Neural progenitor cell (in vitro differentiated cells): ENCODE data around the gene RHBDD1. TPM values are rescaled to one million over a fixed set of nuclear protein-coding genes. Genes with fewer than 3 reads are reported as not detected.

Source experiments
- DNase-seq: peaks from one replicate; pipeline ENCODE4 v3.0.0-alpha.2; 2016; ENCODE audit warnings: low spot score
- H2AFZ ChIP-seq: fragments of 200-600 bp; sonication (generic); replicated peaks from 2 replicates; pipeline ENCODE4 v1.6.1; 2016; ENCODE audit warnings: antibody characterized with exemption
- H3F3A ChIP-seq: fragments of 200-600 bp; sonication (generic); 2 replicates; pipeline ENCODE4 v1.6.1; 2016; ENCODE audit warnings: antibody characterized with exemption, low read depth
- H3K27ac ChIP-seq: fragments of 200-600 bp; sonication (generic); 2 replicates; pipeline ENCODE4 v1.5.1; 2016; ENCODE audit warnings: mild to moderate bottlenecking
- H3K27me3 ChIP-seq: fragments of 200-600 bp; sonication (generic); 2 replicates; pipeline ENCODE4 v1.6.1; 2016; ENCODE audit warnings: mild to moderate bottlenecking, moderate library complexity
- H3K36me3 ChIP-seq: fragments of 200-600 bp; sonication (generic); 2 replicates; pipeline ENCODE4 v1.5.1; 2016
- H3K4me1 ChIP-seq: fragments of 200-600 bp; sonication (generic); 2 replicates; pipeline ENCODE4 v1.6.1; 2016; ENCODE audit warnings: mixed run types
- H3K4me2 ChIP-seq: fragments of 200-600 bp; sonication (generic); 2 replicates; pipeline ENCODE4 v1.6.1; 2016
- H3K4me3 ChIP-seq: fragments of 200-600 bp; sonication (generic); 2 replicates; pipeline ENCODE4 v1.5.1; 2016
- H3K79me2 ChIP-seq: fragments of 200-600 bp; sonication (generic); 2 replicates; pipeline ENCODE4 v1.6.1; 2016; ENCODE audit warnings: low read depth
- H3K9ac ChIP-seq: fragments of 200-600 bp; sonication (generic); 2 replicates; pipeline ENCODE4 v1.6.1; 2016
- H3K9me3 ChIP-seq: fragments of 200-600 bp; sonication (generic); 2 replicates; pipeline ENCODE4 v1.5.1; 2016; ENCODE audit warnings: low read depth
- H4K20me1 ChIP-seq: fragments of 200-600 bp; sonication (generic); 2 replicates; pipeline ENCODE4 v1.6.1; 2016; ENCODE audit warnings: low read depth
- H3K27ac Mint-ChIP-seq: 3 replicates; pipeline ENCODE4 v1.8.0; 2021; ENCODE audit warnings: mixed read lengths
- H3K27me3 Mint-ChIP-seq: 2 replicates; pipeline ENCODE4 v1.8.0; 2022; ENCODE audit warnings: low read depth, mild to moderate bottlenecking, inconsistent platforms, moderate library complexity, mixed read lengths; ENCODE audit not compliant: insufficient read depth
- H3K36me3 Mint-ChIP-seq: 3 replicates; pipeline ENCODE4 v1.8.0; 2021; ENCODE audit warnings: mixed read lengths
- H3K4me1 Mint-ChIP-seq: 3 replicates; pipeline ENCODE4 v1.8.0; 2021; ENCODE audit warnings: mixed read lengths
- H3K4me3 Mint-ChIP-seq: 3 replicates; pipeline ENCODE4 v1.8.0; 2021; ENCODE audit warnings: mild to moderate bottlenecking, moderate library complexity, mixed read lengths
- H3K9me3 Mint-ChIP-seq: 3 replicates; pipeline ENCODE4 v1.8.0; 2020; ENCODE audit warnings: mixed read lengths
- CTCF ChIP-seq: fragments of 200-600 bp; sonication (generic); IDR thresholded peaks from 2 replicates; pipeline ENCODE4 v1.5.1; 2017; ENCODE audit warnings: antibody characterized with exemption, mild to moderate bottlenecking
- EZH2 ChIP-seq: fragments of 200-600 bp; sonication (generic); IDR thresholded peaks from 2 replicates; pipeline ENCODE4 v1.6.1; 2017; ENCODE audit warnings: antibody characterized with exemption, mild to moderate bottlenecking, moderate library complexity
- EZH2phosphoT487 ChIP-seq: fragments of 200-600 bp; sonication (generic); IDR thresholded peaks from 2 replicates; pipeline ENCODE4 v1.6.1; 2017; ENCODE audit warnings: antibody characterized with exemption
- total RNA-seq: library from RNA; depleted of rRNA; stranded (reverse); fragments of >200 nt; gene quantifications from 2 replicates; pipeline ENCODE4 v1.2.3, GENCODE V29; 2015; ENCODE audit warnings: low replicate concordance

RHBDD1 gene
- total RNA-seq, 1 donor from 2014 or later, result 15.1 TPM

GRCh38 chr2:227029426-227030105 lies 193.7 kb downstream of the RHBDD1 start:
- no peaks in the 10 kb centered on the region for H3K36me3 ChIP-seq
- H3K4me3 Mint-ChIP-seq, result no peak overlapping the region
- no peaks in the 10 kb centered on the region for H3K4me1 ChIP-seq
- H2AFZ ChIP-seq, result no peak overlapping the region
- H3K9me3 Mint-ChIP-seq, result no peaks in the 10 kb centered on the region
- no peaks in the 10 kb centered on the region for H3K27me3 Mint-ChIP-seq
- H3F3A ChIP-seq, result no peaks in the 10 kb centered on the region
- no peak for DNase-seq
- TF ChIP-seq EZH2phosphoT487 (no peak), CTCF (no peak), EZH2 (no peak)
- no peak overlapping the region for H3K4me3 ChIP-seq
- H3K27ac Mint-ChIP-seq, result no peak overlapping the region
- H3K36me3 Mint-ChIP-seq, result no peaks in the 10 kb centered on the region
- no peaks in the 10 kb centered on the region for H3K4me1 Mint-ChIP-seq
- H3K4me2 ChIP-seq, result no peak overlapping the region
- no peak overlapping the region for H3K27ac ChIP-seq
- H4K20me1 ChIP-seq, result no peaks in the 10 kb centered on the region
- no peaks in the 10 kb centered on the region for H3K27me3 ChIP-seq
- H3K79me2 ChIP-seq, result no peaks in the 10 kb centered on the region
- H3K9ac ChIP-seq, result no peak overlapping the region
- no peaks in the 10 kb centered on the region for H3K9me3 ChIP-seq

GRCh38 chr2:227030789-227031188 lies 194.9 kb downstream of the RHBDD1 start:
- Histone ChIP-seq H3K36me3 (no peaks in the 10 kb centered on the region), H3K4me1 (no peaks in the 10 kb centered on the region), H2AFZ (no peak overlapping the region), H3F3A (no peaks in the 10 kb centered on the region), H3K9ac (no peak overlapping the region), H3K27ac (no peak overlapping the region), H3K4me2 (no peak overlapping the region), H3K4me3 (no peak overlapping the region), H3K27me3 (no peaks in the 10 kb centered on the region), H4K20me1 (no peaks in the 10 kb centered on the region), H3K9me3 (no peaks in the 10 kb centered on the region), H3K79me2 (no peaks in the 10 kb centered on the region)
- Mint-ChIP-seq H3K4me3 (no peak overlapping the region), H3K4me1 (no peaks in the 10 kb centered on the region), H3K9me3 (no peaks in the 10 kb centered on the region), H3K27ac (no peak overlapping the region), H3K27me3 (no peaks in the 10 kb centered on the region), H3K36me3 (no peaks in the 10 kb centered on the region)
- DNase-seq, result no peak
- TF ChIP-seq EZH2phosphoT487 (no peak), EZH2 (no peak), CTCF (no peak)

GRCh38 chr2:227031379-227031778 lies 195.5 kb downstream of the RHBDD1 start:
- Histone ChIP-seq H3K4me1 (no peaks in the 10 kb centered on the region), H3K27me3 (no peaks in the 10 kb centered on the region), H3K36me3 (no peaks in the 10 kb centered on the region), H3F3A (no peaks in the 10 kb centered on the region), H2AFZ (no peak overlapping the region), H3K9ac (no peak overlapping the region), H4K20me1 (no peaks in the 10 kb centered on the region), H3K79me2 (no peaks in the 10 kb centered on the region), H3K4me3 (no peak overlapping the region), H3K9me3 (no peaks in the 10 kb centered on the region), H3K4me2 (no peak overlapping the region), H3K27ac (no peak overlapping the region)
- H3K27me3 Mint-ChIP-seq, result no peaks in the 10 kb centered on the region
- no peak overlapping the region for H3K27ac Mint-ChIP-seq
- no peaks in the 10 kb centered on the region for H3K9me3 Mint-ChIP-seq
- no peaks in the 10 kb centered on the region for H3K36me3 Mint-ChIP-seq
- H3K4me3 Mint-ChIP-seq, result no peak overlapping the region
- DNase-seq, result no peak
- TF ChIP-seq EZH2phosphoT487 (no peak), EZH2 (no peak), CTCF (no peak)
- no peaks in the 10 kb centered on the region for H3K4me1 Mint-ChIP-seq
